Measurements from ENCODE around the gene THSD4.

The THSD4 gene

GRCh38 chr15:71107501-71107815 is 7.8 kb upstream of the THSD4 start:
- TF ChIP-seq, protein P1, sequence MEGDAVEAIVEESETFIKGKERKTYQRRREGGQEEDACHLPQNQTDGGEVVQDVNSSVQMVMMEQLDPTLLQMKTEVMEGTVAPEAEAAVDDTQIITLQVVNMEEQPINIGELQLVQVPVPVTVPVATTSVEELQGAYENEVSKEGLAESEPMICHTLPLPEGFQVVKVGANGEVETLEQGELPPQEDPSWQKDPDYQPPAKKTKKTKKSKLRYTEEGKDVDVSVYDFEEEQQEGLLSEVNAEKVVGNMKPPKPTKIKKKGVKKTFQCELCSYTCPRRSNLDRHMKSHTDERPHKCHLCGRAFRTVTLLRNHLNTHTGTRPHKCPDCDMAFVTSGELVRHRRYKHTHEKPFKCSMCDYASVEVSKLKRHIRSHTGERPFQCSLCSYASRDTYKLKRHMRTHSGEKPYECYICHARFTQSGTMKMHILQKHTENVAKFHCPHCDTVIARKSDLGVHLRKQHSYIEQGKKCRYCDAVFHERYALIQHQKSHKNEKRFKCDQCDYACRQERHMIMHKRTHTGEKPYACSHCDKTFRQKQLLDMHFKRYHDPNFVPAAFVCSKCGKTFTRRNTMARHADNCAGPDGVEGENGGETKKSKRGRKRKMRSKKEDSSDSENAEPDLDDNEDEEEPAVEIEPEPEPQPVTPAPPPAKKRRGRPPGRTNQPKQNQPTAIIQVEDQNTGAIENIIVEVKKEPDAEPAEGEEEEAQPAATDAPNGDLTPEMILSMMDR (IDR thresholded peaks at IDR 0.05; ENCODE audit: low read depth, low read length): no peak
- Histone ChIP-seq H3K9me3 (ENCODE audit: severe bottlenecking) (no peaks in the 10 kb centered on the region), H3K27ac (no peak overlapping the region), H3K4me3 (ENCODE audit: low read depth, low read length) (no peak overlapping the region), H3K27me3 (ENCODE audit: insufficient read depth, low read depth, severe bottlenecking) (no peaks in the 10 kb centered on the region), H3K36me3 (no peaks in the 10 kb centered on the region)
- DNase-seq: no peak

DNA sequence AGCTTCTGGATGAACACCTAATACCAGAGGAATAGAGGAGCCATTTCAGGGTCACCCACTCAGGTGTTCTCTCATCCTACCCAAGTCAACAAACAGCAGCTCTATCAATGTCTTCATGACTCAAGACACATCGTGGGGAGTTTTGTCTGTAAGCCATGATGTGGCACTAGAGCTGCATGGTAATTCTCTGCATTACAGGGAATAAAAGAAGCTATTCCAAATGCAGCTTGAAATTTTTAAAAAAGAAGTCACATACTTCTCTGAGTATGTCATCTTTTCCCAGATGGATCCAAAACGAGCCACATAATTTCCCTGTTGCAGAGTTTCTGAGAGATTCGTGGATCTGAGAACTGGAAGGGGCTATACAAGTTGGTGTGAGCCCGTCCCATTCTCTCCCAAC is 6.1 kb upstream of the THSD4 start:
- Histone ChIP-seq H3K27me3 (ENCODE audit: insufficient read depth, low read depth, severe bottlenecking) (no peaks in the 10 kb centered on the region), H3K4me3 (ENCODE audit: low read depth, low read length) (no peak overlapping the region), H3K27ac (no peak overlapping the region), H3K36me3 (no peaks in the 10 kb centered on the region), H3K9me3 (ENCODE audit: severe bottlenecking) (no peaks in the 10 kb centered on the region)
- TF ChIP-seq, protein P1 (IDR thresholded peaks at IDR 0.05; ENCODE audit: low read depth, low read length): no peak
- no peak for DNase-seq

- no peak overlapping the region for H3K27ac ChIP-seq
- TF ChIP-seq, protein P1 (IDR thresholded peaks at IDR 0.05; ENCODE audit: low read depth, low read length): no peak
- no peaks in the 10 kb centered on the region for H3K9me3 ChIP-seq (ENCODE audit: severe bottlenecking)
- peak; percentile 52 for DNase-seq
- H3K36me3 ChIP-seq: no peaks in the 10 kb centered on the region
- no peak overlapping the region for H3K4me3 ChIP-seq (ENCODE audit: low read depth, low read length)
- H3K27me3 ChIP-seq (ENCODE audit: insufficient read depth, low read depth, severe bottlenecking): no peaks in the 10 kb centered on the region
These were observed 5.4 kb upstream of the THSD4 start for GRCh38 chr15:71109905-71110304.

- DNase-seq: no peak
- Histone ChIP-seq H3K36me3 (no peaks in the 10 kb centered on the region), H3K4me3 (ENCODE audit: low read depth, low read length) (no peak overlapping the region), H3K27me3 (ENCODE audit: insufficient read depth, low read depth, severe bottlenecking) (no peaks in the 10 kb centered on the region), H3K27ac (no peak overlapping the region), H3K9me3 (ENCODE audit: severe bottlenecking) (no peaks in the 10 kb centered on the region)
- TF ChIP-seq, protein P1 (IDR thresholded peaks at IDR 0.05; ENCODE audit: low read depth, low read length): no peak
These were observed 4.7 kb upstream of the THSD4 start for GRCh38 chr15:71110405-71111180.

DNA sequence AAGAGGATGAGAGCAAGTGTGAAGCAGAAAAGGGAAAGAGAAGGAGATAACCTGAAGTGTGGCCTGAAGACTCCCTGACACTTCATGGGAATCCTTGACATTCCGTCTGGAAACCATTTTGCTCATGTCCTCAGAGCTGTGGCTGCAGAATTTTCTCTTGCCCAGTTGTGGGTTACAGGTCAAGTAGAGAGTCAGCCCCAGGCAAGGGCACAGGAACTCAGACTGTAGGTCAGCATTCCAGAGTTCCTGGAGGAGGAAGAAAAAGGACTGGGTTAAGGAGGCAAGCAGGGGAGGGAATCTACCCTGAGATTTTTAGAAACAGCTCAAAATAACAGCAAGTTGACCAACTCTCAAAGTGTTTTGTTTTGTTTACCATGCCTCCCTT is 4.1 kb upstream of the THSD4 start:
- no peak overlapping the region for H3K27ac ChIP-seq
- no peaks in the 10 kb centered on the region for H3K9me3 ChIP-seq (ENCODE audit: severe bottlenecking)
- TF ChIP-seq, protein P1 (IDR thresholded peaks at IDR 0.05; ENCODE audit: low read depth, low read length): no peak
- no peak overlapping the region for H3K4me3 ChIP-seq (ENCODE audit: low read depth, low read length)
- no peaks in the 10 kb centered on the region for H3K36me3 ChIP-seq
- no peak for DNase-seq
- H3K27me3 ChIP-seq (ENCODE audit: insufficient read depth, low read depth, severe bottlenecking): no peaks in the 10 kb centered on the region

DNA sequence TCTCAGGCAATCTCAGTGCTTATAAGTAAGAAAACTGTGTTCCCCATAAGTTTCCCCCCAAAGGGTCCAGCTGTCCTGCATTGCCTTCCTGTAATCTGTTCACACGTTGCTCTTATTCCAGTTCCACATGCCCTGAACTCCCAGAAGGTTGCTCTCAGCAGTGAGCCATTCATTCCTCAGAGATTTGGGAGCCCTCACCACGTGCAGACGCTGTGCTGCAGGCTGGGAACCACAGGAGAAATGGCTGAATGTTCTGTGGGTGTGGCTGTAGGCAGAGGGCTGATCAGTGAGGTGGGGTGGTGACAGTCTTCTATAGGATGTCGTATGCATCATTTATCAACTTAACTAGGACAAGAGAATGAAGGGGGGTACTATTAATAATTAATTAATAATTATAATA is 3.3 kb upstream of the THSD4 start:
- H3K36me3 ChIP-seq: no peaks in the 10 kb centered on the region
- TF ChIP-seq, protein P1 (IDR thresholded peaks at IDR 0.05; ENCODE audit: low read depth, low read length): no peak
- no peaks in the 10 kb centered on the region for H3K9me3 ChIP-seq (ENCODE audit: severe bottlenecking)
- no peaks in the 10 kb centered on the region for H3K27me3 ChIP-seq (ENCODE audit: insufficient read depth, low read depth, severe bottlenecking)
- H3K27ac ChIP-seq: no peak overlapping the region
- H3K4me3 ChIP-seq (ENCODE audit: low read depth, low read length): no peak overlapping the region
- DNase-seq: no peak
